Activated CD4-positive, alpha-beta T cell treated with anti-CD3 and anti-CD28 coated beads for 4 hours (primary cell): ENCODE measurements around the gene LCP1.
A peak's percentile ranks its signal among the peaks of the same experiment; 100 is the strongest.

ENCODE experiments used
- DNase-seq, 2 donors: peaks; one replicate each; pipeline ENCODE4 v3.0.0-alpha.2; 2020

LCP1 gene

DNA sequence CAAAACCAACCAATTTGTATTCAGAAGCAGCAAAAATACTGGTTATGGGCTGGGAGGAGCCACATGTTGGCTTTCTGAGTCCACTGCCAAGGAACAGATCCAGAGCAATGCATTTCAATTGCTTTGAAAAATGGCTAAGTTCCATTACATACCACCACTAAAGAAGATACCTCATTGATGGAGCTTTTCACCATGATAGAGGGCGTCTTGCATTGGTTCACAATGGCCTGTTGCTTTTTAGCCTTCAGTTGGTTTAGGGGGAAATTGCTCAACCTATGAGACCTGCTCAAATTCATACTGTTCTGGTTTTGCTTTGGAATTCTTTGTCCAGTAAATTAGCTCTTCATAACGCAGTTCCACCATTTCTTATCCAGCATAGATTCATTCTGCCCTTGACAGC, 55.9 kb downstream of the LCP1 start:
- no peak for DNase-seq

DNA sequence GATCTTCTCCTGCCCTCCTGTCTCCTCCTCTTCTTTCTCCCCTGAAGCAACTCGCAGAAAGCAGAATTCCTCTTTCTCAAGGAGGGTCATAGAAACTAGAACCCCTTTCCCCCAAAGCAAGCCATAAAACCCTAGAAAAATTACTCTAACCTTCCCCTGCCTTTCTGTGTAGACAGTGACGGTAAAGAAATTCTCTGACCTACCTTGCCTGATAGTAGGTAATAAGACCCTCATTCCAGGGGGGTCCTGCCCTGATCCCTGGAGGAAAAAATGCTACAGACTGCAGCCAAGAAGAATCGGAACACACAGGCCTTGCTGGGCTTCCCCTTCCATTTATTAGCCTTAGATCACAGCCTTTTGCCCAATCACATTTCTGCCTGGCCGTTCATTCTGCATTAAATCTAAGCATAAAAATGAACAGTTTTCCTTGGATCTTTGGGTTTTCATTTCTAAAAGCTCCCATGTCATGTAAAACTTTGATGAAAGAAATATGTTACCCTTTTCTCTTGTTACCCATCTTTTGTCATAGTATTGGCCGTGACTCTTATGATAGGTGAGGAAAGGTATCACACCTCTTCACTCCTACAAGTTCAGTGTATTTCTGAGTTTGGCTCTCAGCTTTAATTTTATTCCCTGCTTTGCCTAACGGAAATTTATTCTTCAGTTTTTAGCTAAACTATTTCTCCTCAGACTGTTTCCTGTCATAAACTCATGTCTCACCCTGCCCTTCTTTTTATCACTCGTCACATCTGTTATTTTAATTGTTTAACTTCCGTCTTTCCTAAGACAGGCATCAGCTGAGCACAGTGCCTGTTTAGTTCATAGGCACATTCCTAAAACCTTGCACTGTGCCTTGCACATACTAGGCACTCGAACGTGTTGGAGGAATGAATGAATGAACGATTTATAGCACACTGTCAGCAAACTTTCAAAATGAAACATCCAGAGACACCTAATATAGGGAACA, 56.7 kb downstream of the LCP1 start:
- no peak for DNase-seq

DNA sequence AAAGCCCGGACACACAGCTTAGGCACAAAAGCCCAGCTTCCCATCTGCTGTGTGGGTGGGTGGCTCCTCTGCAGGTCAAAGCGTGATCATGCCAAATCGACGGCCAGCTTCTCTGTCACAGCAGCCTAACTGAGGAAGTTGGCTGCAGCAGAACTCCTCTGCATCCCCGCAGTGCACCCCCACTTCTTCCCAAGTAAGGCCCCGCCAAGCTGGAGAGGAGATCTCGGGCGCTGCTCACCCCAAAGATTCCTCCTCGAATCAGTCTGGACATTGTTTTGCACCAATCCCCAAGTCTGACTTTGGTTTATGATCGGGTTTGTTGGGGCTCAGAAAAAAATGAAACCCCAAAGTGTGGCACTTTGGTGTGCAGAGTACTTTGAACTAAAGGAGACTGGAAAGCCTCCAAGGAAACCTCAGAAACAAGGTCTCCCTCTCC, 57.4 kb downstream of the LCP1 start:
- peak in 1 of 2 donors; percentile 18 for DNase-seq

DNA sequence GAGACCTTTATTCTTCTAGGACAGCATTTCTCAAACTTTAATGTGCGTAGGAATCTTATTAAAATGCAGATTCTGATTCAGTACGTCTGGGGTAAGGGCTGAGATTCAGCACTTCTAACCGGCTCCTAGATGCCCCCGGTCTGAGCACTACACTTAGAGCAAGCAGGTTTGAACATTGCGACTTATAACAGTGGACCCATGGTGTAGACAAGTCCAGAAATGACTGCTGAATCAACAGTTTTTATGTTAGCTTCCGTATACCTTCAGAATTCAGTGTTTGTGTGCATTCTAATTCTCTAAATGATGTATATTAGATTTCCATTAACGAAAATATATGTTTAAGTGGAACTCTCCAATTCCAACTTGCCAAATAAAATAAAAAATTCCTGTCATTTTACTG, 59.7 kb downstream of the LCP1 start:
- DNase-seq, result no peak

DNA sequence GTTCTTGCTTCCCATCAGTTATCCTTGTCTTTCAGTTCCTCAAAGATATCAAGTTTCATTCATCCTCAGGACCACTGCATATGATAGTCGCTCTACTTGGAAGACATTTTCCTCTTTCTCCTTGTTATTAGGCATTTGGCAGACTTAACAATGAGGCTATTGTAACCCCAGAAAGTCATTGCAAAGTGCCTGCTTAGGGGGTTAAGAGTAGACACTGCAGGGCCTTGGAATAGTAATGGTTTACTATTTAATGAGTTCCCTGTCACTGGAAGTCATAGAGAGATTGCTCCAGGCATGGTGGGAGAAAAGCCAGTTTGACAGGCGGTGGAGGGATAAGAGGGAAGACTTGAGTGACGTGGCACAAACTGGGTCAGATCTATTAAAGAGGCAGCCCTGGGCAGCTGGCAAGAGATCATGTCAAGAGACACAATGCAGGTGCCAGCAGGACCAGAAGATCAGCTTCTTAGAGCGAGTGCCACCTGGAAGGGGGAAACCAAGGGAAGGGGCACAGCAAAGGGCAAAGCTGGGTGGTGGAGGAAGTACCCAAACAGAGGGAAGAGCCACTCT, 60.3 kb downstream of the LCP1 start:
- no peak for DNase-seq

DNA sequence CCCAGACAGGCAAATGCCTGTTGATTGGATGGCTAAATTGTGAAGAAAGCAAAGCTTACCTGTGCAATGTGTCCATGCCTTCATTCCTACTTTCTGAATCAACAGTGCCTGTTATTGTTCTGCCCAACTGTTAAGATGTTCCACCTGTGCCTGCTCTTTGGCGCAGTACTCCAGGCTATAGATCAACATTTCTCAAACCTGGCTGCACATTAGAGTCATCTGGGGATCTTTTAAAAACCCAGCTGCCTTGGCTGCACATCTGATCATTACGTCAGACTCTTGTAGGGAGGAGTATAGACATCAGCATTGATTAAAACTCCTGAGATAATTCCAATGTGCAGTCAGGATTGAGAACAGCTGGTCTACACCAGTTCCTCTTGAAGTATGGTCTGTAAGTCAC, 60.9 kb downstream of the LCP1 start:
- DNase-seq, result no peak

DNA sequence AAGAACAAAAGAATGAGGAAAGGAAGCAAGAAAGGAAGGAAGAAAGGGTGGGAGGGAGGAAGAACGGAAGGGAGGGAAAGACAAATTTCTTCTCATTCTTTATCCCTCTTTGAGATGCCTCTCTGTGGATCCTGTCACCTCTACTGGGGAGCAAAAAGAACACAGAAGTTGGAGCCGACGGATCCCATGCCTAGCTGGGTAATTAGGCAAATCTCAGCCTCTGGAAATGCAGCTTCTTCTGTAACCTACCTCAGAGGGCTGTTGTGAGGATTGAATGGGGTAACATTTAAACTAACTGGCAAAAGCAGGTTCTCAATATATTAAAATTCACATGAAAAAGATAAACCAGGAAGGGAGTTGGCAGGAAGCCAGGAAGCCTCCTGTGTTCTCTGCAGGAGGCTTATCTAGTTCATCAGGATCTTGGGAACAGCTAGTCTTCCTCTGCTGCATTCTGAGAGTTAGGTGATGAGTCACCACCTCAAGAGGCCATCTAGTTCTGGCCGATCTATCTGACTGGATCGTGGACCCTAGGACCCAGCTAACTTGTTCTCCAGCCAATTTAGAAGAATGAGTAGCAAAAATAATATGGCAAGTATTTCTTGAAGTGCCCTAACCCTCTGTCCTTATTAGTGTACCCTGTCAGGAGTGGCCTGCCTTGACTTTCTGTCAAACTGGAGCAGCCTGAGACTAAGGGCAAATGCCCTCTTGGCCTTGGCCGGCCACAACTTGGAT, 61.9 kb downstream of the LCP1 start:
- DNase-seq, result no peak

DNA sequence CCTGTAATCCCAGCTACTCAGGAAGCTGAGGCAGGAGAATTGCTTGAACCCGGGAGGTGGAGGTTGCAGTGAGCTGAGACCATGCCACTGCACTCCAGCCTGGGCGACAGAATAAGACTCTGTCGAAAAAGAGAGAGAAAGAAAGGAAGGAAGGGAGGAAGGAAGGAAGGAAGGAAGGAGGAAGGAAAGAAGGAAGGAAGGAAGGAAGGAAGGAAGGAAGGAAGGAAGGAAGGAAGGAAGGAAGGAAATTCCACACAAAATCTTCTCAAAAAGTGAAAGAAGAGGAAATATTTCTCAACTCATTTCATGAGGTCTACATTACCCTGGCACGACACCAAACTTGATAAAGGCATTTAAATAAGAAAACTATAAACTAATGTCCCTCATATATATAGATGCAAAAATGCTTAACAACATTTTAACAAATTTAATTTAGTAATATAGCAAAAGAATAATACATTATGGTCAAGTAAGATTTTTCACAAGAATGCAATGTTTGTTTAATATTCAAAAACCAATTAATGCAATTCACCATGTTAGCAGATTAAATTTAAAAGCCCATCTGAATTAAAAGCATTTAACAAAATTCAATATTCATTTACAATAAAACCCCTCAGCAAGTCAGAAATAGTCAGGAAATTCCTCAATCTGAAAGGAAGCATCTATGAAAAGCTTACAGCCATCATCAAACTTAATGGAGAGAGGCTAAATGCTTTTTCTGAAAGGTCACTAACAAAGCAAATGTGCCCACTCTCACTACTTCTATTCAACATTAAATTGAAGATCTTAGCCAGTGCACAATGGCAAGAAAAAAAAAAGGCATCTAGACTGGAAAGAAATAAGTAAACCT, 65.1 kb downstream of the LCP1 start:
- no peak for DNase-seq

DNA sequence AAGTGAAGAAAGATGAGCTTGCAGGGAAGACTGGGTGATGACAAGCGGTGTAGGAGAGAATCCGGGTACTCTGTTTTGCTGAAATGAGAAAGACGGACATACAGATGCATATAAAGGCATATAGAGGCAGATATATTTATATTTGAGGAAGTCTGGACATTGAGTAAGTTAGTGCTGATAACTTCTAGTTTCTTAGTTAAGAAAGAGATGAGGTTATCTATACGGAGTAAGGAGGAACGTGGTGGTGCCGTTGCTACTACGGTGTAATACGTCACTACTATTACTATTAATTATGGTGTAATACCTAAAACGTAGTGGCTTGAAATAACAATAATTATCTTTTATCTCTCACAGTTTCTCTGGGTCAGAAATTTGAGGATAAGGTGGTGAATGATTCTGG, 67.4 kb downstream of the LCP1 start:
- DNase-seq, result no peak

DNA sequence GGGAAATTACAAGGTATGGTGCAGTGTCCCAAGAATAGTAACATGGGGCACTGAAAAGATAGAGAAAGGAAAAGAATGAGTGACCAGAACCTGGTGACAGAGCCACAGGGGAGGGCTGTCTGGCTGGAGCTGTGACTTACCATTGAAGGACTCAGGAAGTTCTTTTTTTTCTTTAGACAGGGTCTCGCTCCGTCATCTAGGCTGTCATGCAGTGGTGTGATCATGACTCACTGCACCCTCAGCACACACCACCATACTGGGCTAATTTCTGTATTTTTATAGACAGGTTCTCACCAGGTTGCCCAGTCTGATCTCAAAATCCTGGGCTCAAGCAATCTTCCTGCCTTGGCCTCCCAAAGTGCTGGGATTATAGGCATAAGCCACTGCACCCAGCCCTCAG, 68.4 kb downstream of the LCP1 start:
- DNase-seq, result no peak

DNA sequence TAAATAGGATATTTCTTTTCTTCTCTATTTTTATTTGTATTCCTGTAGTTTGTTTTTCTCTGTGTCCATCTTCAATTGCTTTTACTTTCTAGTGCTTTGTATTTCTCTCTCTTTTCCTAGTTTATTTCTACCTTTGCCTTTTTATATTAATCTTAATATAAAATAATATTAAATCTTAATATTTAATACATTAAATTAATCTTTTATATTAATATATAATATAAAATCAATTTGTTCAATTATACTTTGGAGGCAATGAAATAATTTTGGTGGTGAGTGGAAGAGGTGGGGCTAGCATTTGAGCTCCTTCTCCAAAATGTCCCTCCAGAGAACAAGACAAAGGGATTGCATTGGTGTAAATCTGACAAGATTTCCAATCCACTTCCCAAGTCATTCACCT, 70.8 kb downstream of the LCP1 start:
- no peak for DNase-seq

DNA sequence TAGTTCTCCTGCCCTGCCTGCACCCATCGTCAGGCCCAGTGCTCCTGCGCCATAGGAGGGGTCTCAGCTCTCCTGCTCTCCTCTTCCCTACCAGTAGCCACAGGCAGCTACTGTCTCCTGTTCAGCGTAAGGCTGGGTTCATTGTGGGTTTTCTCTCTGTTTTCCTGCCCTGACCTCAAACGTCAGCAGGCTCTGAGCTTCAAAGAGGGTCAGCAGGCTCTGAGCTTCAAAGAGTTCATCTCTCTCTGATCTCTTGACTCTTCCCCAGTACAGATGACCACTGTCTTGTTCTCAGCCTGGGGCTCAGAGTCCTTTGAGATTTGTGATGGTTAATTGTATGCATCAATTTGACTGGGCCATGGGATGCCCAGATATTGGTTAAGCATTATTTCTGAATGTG, 72.5 kb downstream of the LCP1 start:
- DNase-seq, result no peak

DNA sequence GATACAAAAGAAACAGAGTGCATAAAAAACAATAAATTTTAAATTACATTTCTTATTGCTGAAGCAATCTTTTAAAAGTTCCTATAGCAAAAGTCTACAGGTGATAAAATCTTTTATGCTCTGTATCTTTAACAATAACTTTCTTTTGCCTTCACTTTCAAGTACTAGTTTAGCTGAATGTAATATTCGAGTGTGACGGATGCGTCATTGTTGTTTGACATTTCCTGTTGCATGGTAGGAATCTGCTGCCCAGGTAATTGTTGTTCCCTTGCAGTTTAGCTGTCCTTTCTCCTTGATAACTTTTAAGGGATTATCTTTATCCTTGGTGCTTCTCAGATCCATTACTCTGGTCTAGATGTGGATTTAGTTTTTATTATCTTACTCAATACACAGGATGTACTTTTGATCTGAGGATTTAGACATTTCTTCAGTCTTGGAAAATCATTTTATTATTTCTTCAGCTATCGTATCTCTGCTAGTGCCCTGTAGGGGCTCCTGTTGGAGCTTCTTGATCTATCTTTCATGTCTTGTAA, 75.1 kb downstream of the LCP1 start:
- no peak for DNase-seq

DNA sequence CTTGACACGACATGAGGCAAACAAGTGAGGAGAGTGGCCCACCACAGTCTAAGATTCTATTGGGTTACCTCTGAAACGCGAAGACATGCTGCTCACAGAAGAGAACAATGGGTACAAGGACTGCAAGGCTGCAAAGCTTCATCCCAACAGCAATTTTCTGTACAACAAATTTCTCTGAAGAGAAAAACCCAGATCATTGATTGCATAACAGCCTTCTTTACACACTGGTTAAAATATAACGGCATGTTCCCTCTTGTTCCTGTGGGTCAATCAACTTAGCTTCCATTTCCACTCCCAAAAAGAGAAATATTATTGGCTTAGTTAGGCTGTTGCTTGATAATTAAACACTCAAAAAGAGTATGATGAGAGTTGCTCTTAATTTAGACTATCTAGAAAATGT, 77.1 kb downstream of the LCP1 start, which contains the start of gene CPB2:
TSS of gene CPB2 (minus strand) at position 166 of the 400 bp plus-strand sequence. CDS start at position 142, 24 bp downstream.
- DNase-seq, result no peak

DNA sequence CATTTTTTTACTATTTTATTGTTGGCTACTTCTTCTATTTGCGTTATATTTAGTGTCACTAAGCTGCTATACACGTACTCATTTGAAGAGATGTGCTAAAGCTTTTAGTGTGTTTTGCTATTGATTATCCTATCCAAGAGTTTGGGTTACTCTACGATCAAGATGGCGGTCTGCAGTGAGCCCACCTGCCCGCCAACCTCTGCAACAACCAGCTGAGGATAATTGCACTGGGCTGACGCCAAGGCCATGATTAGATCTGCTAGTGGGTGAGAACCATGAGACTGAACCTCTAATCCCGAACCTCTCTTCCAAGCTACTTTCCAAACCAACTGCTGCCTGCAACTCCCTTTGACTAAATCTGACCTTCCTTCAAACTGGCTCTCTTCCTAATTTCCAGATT, 78.9 kb downstream of the LCP1 start:
- no peak for DNase-seq

DNA sequence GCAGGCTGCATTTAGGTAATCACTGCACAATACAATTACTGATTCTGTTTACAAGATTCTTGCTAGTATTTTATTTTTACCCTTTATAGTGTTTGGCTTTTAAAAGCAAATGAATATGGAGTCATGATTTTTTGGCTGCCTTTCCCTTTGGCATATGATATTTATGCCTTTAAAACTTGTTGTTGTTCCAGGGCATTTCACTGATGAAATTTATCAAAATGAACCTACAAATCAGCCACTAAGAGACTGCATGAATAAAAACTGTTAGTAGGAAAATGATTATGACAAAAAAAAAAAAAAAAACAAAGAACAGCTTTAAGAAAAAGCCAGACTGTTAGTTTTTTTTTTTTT, 79.7 kb downstream of the LCP1 start:
- no peak for DNase-seq

DNA sequence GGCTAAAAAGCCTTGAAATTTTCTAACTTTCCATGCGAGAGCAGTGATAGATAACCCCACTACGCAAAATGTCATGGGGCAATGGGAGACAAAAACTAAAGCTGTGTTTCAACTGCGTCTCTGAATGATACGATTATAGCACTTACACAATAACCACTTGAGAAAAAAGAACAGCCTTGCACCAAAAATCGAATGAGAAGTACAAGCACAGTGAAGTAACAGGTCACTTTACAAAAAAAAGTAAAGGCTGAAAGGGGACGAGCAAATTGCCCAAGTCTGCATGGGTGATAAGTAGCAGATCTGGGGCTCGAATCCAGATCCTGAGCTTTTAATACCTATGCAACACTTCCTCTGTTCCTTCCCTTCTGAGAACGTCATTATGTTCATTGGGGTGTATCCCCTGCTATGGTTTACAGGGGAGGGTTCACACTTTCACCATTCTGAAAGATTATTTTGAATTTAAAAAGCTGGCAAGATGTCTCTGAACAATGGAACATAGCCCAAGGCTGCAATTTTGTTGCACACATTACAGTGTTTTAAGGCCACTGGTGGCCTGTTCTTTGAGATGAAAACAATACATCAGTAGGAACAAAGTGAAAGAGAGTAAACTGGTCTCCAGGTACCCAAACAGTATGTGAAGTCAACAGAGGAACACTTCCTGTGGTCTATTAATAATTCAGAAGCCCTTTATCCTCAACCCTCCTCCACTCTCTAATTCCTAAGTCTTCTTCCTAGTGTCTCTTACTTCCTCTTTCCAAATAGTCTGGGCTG, 80.3 kb downstream of the LCP1 start:
- no peak for DNase-seq

DNA sequence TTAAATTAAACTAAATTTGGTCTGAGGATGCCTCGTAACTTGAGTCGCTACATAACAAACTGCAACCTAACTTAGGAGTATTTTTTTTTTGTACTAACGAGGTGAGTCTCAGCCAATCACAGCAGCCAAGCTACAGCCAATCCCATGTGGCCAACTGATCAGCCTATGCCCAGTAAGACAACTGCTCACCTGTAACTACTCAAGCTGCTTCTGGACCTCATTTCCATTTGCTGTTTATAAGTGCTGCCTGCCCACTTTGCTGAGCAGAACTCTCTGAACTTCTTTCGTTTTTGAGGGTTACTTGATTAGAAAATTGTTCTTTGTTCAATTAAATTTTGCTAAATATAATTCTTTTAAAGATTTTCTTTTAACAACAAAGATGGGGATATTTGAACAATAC, 81.0 kb downstream of the LCP1 start:
- no peak for DNase-seq

DNA sequence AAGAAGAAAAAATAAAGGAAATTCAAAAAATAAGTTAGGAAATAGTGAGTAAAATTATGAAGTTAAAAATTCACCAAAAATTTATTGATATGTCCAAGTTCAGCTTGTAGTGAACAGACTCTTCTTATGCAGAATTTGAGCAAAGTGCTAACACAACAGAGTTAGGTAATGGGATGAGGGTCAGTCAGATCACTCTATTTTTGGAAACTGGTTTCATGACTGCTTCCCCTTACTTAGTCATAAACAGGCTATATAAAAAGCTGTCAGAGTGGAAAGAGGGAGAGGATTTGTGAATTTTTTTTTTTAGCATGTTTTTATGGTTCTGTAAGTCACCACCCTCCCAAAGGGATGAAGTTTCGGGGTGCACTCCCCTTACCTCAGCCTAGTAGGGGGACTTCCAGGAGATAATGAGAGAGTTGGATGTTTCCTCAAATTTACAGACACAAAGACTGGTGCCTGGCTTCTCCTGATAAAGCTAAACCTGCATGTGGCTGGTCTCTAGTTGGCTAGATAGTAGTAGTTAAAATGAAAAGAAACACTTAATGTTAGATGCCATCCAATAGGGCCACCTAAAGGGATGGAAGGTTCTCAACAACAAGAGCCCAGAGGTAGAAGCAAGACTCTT, 81.7 kb downstream of the LCP1 start:
- DNase-seq, result no peak

DNA sequence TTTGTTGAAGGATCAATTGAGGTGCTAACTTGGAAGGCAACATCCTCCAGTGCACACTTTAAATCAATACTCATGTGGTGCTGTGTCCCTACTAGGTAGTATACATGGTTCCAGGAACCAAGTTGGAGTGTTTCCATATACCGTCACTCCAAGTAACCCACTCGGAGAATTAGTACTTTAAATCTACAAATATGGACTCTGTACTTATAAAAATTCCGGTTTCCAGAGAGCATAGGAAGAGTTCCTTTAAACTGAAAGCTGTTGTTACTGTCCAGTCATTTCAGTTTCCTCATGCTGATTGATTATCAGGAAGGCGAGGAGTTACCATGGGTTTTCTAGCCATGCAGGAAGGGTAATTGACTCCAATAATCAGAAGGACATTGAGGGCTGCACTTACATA, 84.3 kb downstream of the LCP1 start:
- DNase-seq, result no peak

DNA sequence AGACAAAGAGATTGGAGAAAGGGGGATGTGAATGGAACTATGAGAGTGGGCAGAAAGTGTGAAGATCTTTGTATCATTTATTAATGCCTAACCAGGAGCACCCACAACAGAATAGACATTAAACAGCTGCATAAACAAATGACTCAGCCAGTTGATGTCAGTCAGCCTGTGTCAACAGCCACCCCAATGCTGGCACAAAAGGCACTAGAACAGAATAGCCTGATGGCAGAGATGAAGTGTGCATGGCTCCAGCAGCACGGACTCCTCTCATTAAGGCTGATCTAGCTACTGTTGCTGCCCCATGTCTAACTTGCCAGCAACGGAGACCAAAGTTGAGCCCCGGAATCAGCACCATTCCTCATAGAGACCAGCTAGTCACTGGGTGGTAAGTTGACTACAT, 85.0 kb downstream of the LCP1 start:
- DNase-seq, result no peak
